ENCODE data around the gene PATZ1. TPM values are rescaled to one million over a fixed set of nuclear protein-coding genes. Genes with fewer than 3 reads are reported as not detected.
"Not testable (repeated sequence)": the region's sequence is repeated elsewhere in the genome, so short reads cannot be mapped to it uniquely, and the experiment has no call there.

PATZ1 gene
- total and polyA plus RNA-seq, 2 of the 8 experiments (the other 6 are each of a cell fraction or from before 2014, with no cell fraction given): 62.1 to 70.9 TPM

GRCh38 chr22:31314220-31314619 is 31.9 kb downstream of the PATZ1 start:
- H2BK12ac ChIP-seq (ENCODE audit: low read depth, low read length); H3K27ac ChIP-seq (ENCODE audit: low read depth, low read length); H2AFZ ChIP-seq (ENCODE audit: low read length); H3K79me1 ChIP-seq (ENCODE audit: low read depth, low read length); H2BK5ac ChIP-seq (ENCODE audit: low read depth, low read length); H3K27me3 ChIP-seq (replicated peaks in 1 of 4; ENCODE audit: control insufficient read depth in 3 of 4, extremely low read depth in 1 of 4, insufficient read depth in 3 of 4, low read length in 3 of 4); H3K14ac ChIP-seq (ENCODE audit: insufficient read length); H3K4me3 ChIP-seq (ENCODE audit: extremely low read depth in 1 of 4, insufficient read depth in 2 of 4, low read depth in 3 of 4, low read length in 4 of 4); H3K36me3 ChIP-seq (ENCODE audit: control insufficient read depth in 2 of 4, insufficient read depth in 4 of 4, low read length in 3 of 4); H3K56ac ChIP-seq (replicated peaks; ENCODE audit: insufficient read length, low read depth, low read length); H3K23me2 ChIP-seq (ENCODE audit: low read depth, low read length); H4K5ac ChIP-seq (ENCODE audit: insufficient read length, low read depth, low read length); DNase-seq (ENCODE audit: low read depth in 1 of 2, low spot score in 2 of 2); FAIRE-seq; H4K91ac ChIP-seq (replicated peaks; ENCODE audit: insufficient read length, low read length); H2BK15ac ChIP-seq (ENCODE audit: low read length); H3K4ac ChIP-seq (replicated peaks; ENCODE audit: insufficient read length, low read depth, low read length); H4K8ac ChIP-seq (ENCODE audit: extremely low read depth, insufficient read depth, low read length); H4K20me1 ChIP-seq (replicated peaks in 1 of 2; ENCODE audit: control insufficient read depth in 1 of 2, insufficient read depth in 2 of 2, low read length in 2 of 2); H3K9me3 ChIP-seq (ENCODE audit: insufficient read depth in 2 of 2, low read depth in 1 of 2, low read length in 1 of 2); H2BK120ac ChIP-seq (replicated peaks; ENCODE audit: low read depth, low read length); H3K9ac ChIP-seq (replicated peaks in 1 of 4; ENCODE audit: extremely low read depth in 1 of 4, low read depth in 3 of 4, low read length in 3 of 4); H3K18ac ChIP-seq (ENCODE audit: extremely low read depth, low read length); H3K4me2 ChIP-seq (ENCODE audit: insufficient read depth in 1 of 2, low read depth in 2 of 2, low read length in 2 of 2); H3K79me2 ChIP-seq (ENCODE audit: control insufficient read depth in 1 of 2, insufficient read depth in 2 of 2, low read length in 2 of 2); H2AK5ac ChIP-seq (ENCODE audit: low read depth, low read length); H2BK20ac ChIP-seq (ENCODE audit: low read length); H3K4me1 ChIP-seq (replicated peaks in 1 of 4; ENCODE audit: control insufficient read depth in 3 of 4, insufficient read depth in 4 of 4, low read length in 3 of 4); H3K23ac ChIP-seq (ENCODE audit: insufficient read length): not testable (repeated sequence)
- ChIA-PET POLR2A (ENCODE audit: partially characterized antibody) (interaction anchor here (1.1 to 3.3 kb wide), 8 partner anchors 9 to 33 kb away, joined by 3 to 14 read pairs (median 10); partner anchors contain the start of genes PATZ1 and PIK3IP1), CTCF (ENCODE audit: partially characterized antibody) (interaction anchor here (0.6 to 3.9 kb wide), 17 partner anchors 9 to 129 kb away, joined by 3 to 41 read pairs (median 7); partner anchors contain the start of genes LIMK2 and PIK3IP1)
- WGBS, 2 experiments (ENCODE audit: extremely low coverage in 1 of 2, insufficient coverage in 1 of 2, insufficient read length in 1 of 2, insufficient replicate concordance in 2 of 2, low coverage in 1 of 2, low lambda C conversion rate in 2 of 2, missing lambda C conversion rate in 1 of 2): 92% methylated on average over 1 of the region's 1 CpG; no CpG with 5 or more reads in 1 of the 2 experiments
